Measurements from ENCODE around the gene PPP4C.

PPP4C gene

GRCh38 chr16:30075503-30076275 is at the start of gene PPP4C:
Gene PPP4C (plus strand): TSS chr16:30075994. CDS start chr16:30076378, 384 bp downstream.
- no peak for TF ChIP-seq EZH2phosphoT487 (conservative IDR thresholded peaks at IDR 0.05; ENCODE audit: low read length)
- no peak for TF ChIP-seq CTCF (IDR thresholded peaks at IDR 0.05; ENCODE audit: insufficient read depth, low read length, poor library complexity, severe bottlenecking)
- Histone ChIP-seq H3K36me3 (ENCODE audit: low read length) (no peaks in the 10 kb centered on the region), H4K20me1 (ENCODE audit: low read depth, low read length) (no peaks in the 10 kb centered on the region; the same call in 1 of the 2 replicates), H3K79me2 (ENCODE audit: insufficient read depth, low read length) (peaks cover 42% of the 10 kb centered on the region), H3K9me3 (ENCODE audit: insufficient read depth, low read length) (no peaks in the 10 kb centered on the region), H2AFZ (ENCODE audit: low read depth, low read length, severe bottlenecking) (peak within 1 kb of the TSS; percentile 4), H3K4me3 (ENCODE audit: insufficient read depth, low read length, poor library complexity, severe bottlenecking) (peak within 1 kb of the TSS; percentile 84), H3K9ac (ENCODE audit: low read length) (peak within 1 kb of the TSS; percentile 97), H3K27ac (ENCODE audit: low read depth, low read length) (peak within 1 kb of the TSS; percentile 85), H3F3A (ENCODE audit: insufficient read depth) (peaks cover 45% of the 10 kb centered on the region), H3K27me3 (ENCODE audit: low read length) (no peaks in the 10 kb centered on the region), H3K4me2 (ENCODE audit: low read depth, low read length, poor library complexity, severe bottlenecking) (peak within 1 kb of the TSS; percentile 94), H3K9me2 (replicated peaks; ENCODE audit: insufficient read depth, low read length) (no peaks in the 10 kb centered on the region)

GRCh38 chr16:30026449-30026848 is 49.3 kb upstream of the PPP4C start:
- H2AFZ ChIP-seq (ENCODE audit: low read depth, low read length, severe bottlenecking) = no peak overlapping the region
- no peaks in the 10 kb centered on the region for H3K9me2 ChIP-seq (replicated peaks; ENCODE audit: insufficient read depth, low read length)
- no peak overlapping the region for H3K9ac ChIP-seq (ENCODE audit: low read length)
- no peak overlapping the region for H3K27ac ChIP-seq (ENCODE audit: low read depth, low read length)
- no peaks in the 10 kb centered on the region for H4K20me1 ChIP-seq (ENCODE audit: low read depth, low read length)
- no peak overlapping the region for H3K4me2 ChIP-seq (ENCODE audit: low read depth, low read length, poor library complexity, severe bottlenecking)
- H3F3A ChIP-seq (ENCODE audit: insufficient read depth) = no peaks in the 10 kb centered on the region
- H3K4me3 ChIP-seq (ENCODE audit: insufficient read depth, low read length, poor library complexity, severe bottlenecking) = no peak overlapping the region
- H3K9me3 ChIP-seq (ENCODE audit: insufficient read depth, low read length) = no peaks in the 10 kb centered on the region
- no peaks in the 10 kb centered on the region for H3K36me3 ChIP-seq (ENCODE audit: low read length)
- H3K27me3 ChIP-seq (ENCODE audit: low read length) = no peaks in the 10 kb centered on the region
- no peaks in the 10 kb centered on the region for H3K79me2 ChIP-seq (ENCODE audit: insufficient read depth, low read length)
- no peak for TF ChIP-seq CTCF (IDR thresholded peaks at IDR 0.05; ENCODE audit: insufficient read depth, low read length, poor library complexity, severe bottlenecking)
- no peak for TF ChIP-seq EZH2phosphoT487 (conservative IDR thresholded peaks at IDR 0.05; ENCODE audit: low read length)

GRCh38 chr16:30027588-30028437 is 48.0 kb upstream of the PPP4C start:
- no peak overlapping the region for H2AFZ ChIP-seq (ENCODE audit: low read depth, low read length, severe bottlenecking)
- no peak for TF ChIP-seq EZH2phosphoT487 (conservative IDR thresholded peaks at IDR 0.05; ENCODE audit: low read length)
- no peak for TF ChIP-seq CTCF (IDR thresholded peaks at IDR 0.05; ENCODE audit: insufficient read depth, low read length, poor library complexity, severe bottlenecking)
- H3K4me2 ChIP-seq (ENCODE audit: low read depth, low read length, poor library complexity, severe bottlenecking) = no peak overlapping the region
- H3K27me3 ChIP-seq (ENCODE audit: low read length) = no peaks in the 10 kb centered on the region
- no peaks in the 10 kb centered on the region for H3F3A ChIP-seq (ENCODE audit: insufficient read depth)
- no peak overlapping the region for H3K27ac ChIP-seq (ENCODE audit: low read depth, low read length)
- H3K9me2 ChIP-seq (replicated peaks; ENCODE audit: insufficient read depth, low read length) = no peaks in the 10 kb centered on the region
- no peak overlapping the region for H3K9ac ChIP-seq (ENCODE audit: low read length)
- no peaks in the 10 kb centered on the region for H3K79me2 ChIP-seq (ENCODE audit: insufficient read depth, low read length)
- H3K4me3 ChIP-seq (ENCODE audit: insufficient read depth, low read length, poor library complexity, severe bottlenecking) = no peak overlapping the region
- H3K36me3 ChIP-seq (ENCODE audit: low read length) = no peaks in the 10 kb centered on the region
- H4K20me1 ChIP-seq (ENCODE audit: low read depth, low read length) = no peaks in the 10 kb centered on the region
- H3K9me3 ChIP-seq (ENCODE audit: insufficient read depth, low read length) = no peaks in the 10 kb centered on the region

Data from SU-DHL-6 (cell line).